HepG2 (cell line): Measurements from ENCODE around the gene NFAT5. TPM values are rescaled to one million over a fixed set of nuclear protein-coding genes. Genes with fewer than 3 reads are reported as not detected.

Experiments used
- ATAC-seq: fragments of 200-7000 bp; cut with Tn5 transposase; 3 replicates; pipeline ENCODE4 v1.9.1; 2020; ENCODE audit warnings: mild to moderate bottlenecking, moderate library complexity
- BruUV-seq: library from RNA; stranded (reverse); fragments of 400-500 nt; replicated peaks from 2 replicates; lab custom pipeline; 2021; lab: Mats Ljungman, UMichigan
- CTCF ChIA-PET: fragments of 300-600 bp; formaldehyde crosslinking; extraction: SDS; loops from one replicate; lab custom pipeline; 2021; ENCODE audit warnings: low total read pairs, inconsistent platforms, low intra/inter-chr PET ratio; lab: Yijun Ruan, JAX
- POLR2A ChIA-PET: fragments of 350-600 bp; sonication (Branson Sonifier 250); formaldehyde crosslinking; loops from one replicate; lab custom pipeline; 2020; ENCODE audit warnings: antibody characterized with exemption, inconsistent platforms; lab: Yijun Ruan, JAX
- DNase-seq: peaks from one replicate; pipeline ENCODE4 v3.0.0-alpha.2; 2015; ENCODE audit warnings: low spot score
- FAIRE-seq: peaks from 3 replicates; lab custom pipeline; 2011; peaks lifted over from hg19 to GRCh38; lab: Jason Lieb, UNC
- H2AFZ ChIP-seq: one replicate; pipeline ENCODE4 v1.6.1; 2011; ENCODE audit warnings: low read length, inconsistent platforms
- H3K27ac ChIP-seq: fragments of 300-600 bp; 3 replicates; pipeline ENCODE4 v1.8.0; 2011; ENCODE audit warnings: mixed run types, mild to moderate bottlenecking, mixed read lengths, low read length, inconsistent platforms; ENCODE audit not compliant: insufficient read depth; ENCODE audit errors: extremely low read length
- H3K27me3 ChIP-seq, 2 experiments: fragments of 200-600 bp in 1 of 2; 2 replicates in 1 of 2; 3 replicates in 1 of 2; pipeline versions ENCODE4 v1.6.0 to v1.8.0; 2011; ENCODE audit warnings: low read length in 2 of 2, mild to moderate bottlenecking in 2 of 2, moderate library complexity in 2 of 2, inconsistent platforms in 1 of 2; ENCODE audit not compliant: insufficient read depth in 2 of 2, control insufficient read depth in 1 of 2
- H3K36me3 ChIP-seq, 2 experiments: fragments of 200-600 bp in 1 of 2; replicated peaks in 1 of 2; 2 replicates in 1 of 2; 3 replicates in 1 of 2; pipeline versions ENCODE4 v1.5.1 to v1.8.0; 2011; ENCODE audit warnings: low read length in 2 of 2, inconsistent platforms in 1 of 2; ENCODE audit not compliant: insufficient read depth in 2 of 2, control insufficient read depth in 1 of 2
- H3K4me1 ChIP-seq: 2 replicates; pipeline ENCODE4 v1.5.1; 2012; ENCODE audit warnings: low read length, inconsistent platforms; ENCODE audit not compliant: insufficient read depth
- H3K4me2 ChIP-seq: 2 replicates; pipeline ENCODE4 v1.6.0; 2011; ENCODE audit warnings: low read depth, low read length, inconsistent platforms
- H3K4me3 ChIP-seq, 3 experiments: fragments of 200-600 bp in 1 of 3; sonication (generic), shearing (Covaris generic) in 1 of 3; replicated peaks in 1 of 3; 2 replicates each; pipeline ENCODE4 v1.5.1; 2011 to 2016; ENCODE audit warnings: low read length in 3 of 3, inconsistent platforms in 2 of 3, low read depth in 2 of 3, mild to moderate bottlenecking in 2 of 3, control low read depth in 1 of 3, mixed read lengths in 1 of 3; ENCODE audit not compliant: insufficient read depth in 1 of 3
- H3K79me2 ChIP-seq: one replicate; pipeline ENCODE4 v1.6.1; 2011; ENCODE audit warnings: low read length, inconsistent platforms; ENCODE audit not compliant: insufficient read depth
- H3K9ac ChIP-seq: 2 replicates; pipeline ENCODE4 v1.6.0; 2011; ENCODE audit warnings: mild to moderate bottlenecking, low read depth, low read length, inconsistent platforms; ENCODE audit not compliant: insufficient read depth
- H3K9me3 ChIP-seq: 2 replicates; pipeline ENCODE4 v1.5.1; 2012; ENCODE audit warnings: mild to moderate bottlenecking, low read length
- H4K20me1 ChIP-seq: 2 replicates; pipeline ENCODE4 v1.6.0; 2011; ENCODE audit warnings: inconsistent platforms, mild to moderate bottlenecking, low read length, moderate library complexity; ENCODE audit not compliant: insufficient read depth
- BCLAF1 ChIP-seq: fragments of 450-650 bp; IDR thresholded peaks from 2 replicates; pipeline ENCODE4 v1.6.1; 2017; ENCODE audit warnings: mild to moderate bottlenecking
- FOXM1 ChIP-seq: sonication (generic); formaldehyde crosslinking; IDR thresholded peaks from 2 replicates; pipeline ENCODE4 v1.5.0; 2020; ENCODE audit warnings: missing genetic modification reagents
- HNRNPK ChIP-seq: fragments of 200-400 bp; formaldehyde crosslinking; IDR thresholded peaks from 2 replicates; pipeline ENCODE4 v1.6.1; 2018; ENCODE audit warnings: low read length, low read depth, moderate library complexity, mild to moderate bottlenecking; ENCODE audit not compliant: poor library complexity, severe bottlenecking
- NFE2 ChIP-seq: sonication (generic); formaldehyde crosslinking; IDR thresholded peaks from 2 replicates; pipeline ENCODE4 v1.4.0; 2020; ENCODE audit warnings: missing genetic modification reagents
- PCBP1 ChIP-seq: fragments of 200-400 bp; formaldehyde crosslinking; IDR thresholded peaks from 2 replicates; pipeline ENCODE4 v1.6.1; 2017; ENCODE audit warnings: mild to moderate bottlenecking, low read depth, low read length, borderline replicate concordance
- WGBS: methylation state at CpG from one replicate; pipeline ENCODE4 v1.1.6; 2017; ENCODE audit warnings: low lambda C conversion rate; 5-methylcytosine and 5-hydroxymethylcytosine counted together
- in situ Hi-C: cut with HindIII; loops from 2 replicates; pipeline ENCODE4 v1.10.0; 2017; ENCODE audit warnings: low pct_unique_long_range_greater_than_20kb; ENCODE audit not compliant: extremely low pct_ligation_motif_present
- intact Hi-C: fragments of 100-400 bp; cut with micrococcal nuclease; formaldehyde crosslinking; loops from one replicate; pipeline ENCODE4 v1.10.0; 2022; ENCODE audit not compliant: unreplicated experiment
- polyA plus RNA-seq, 8 experiments: library from polyadenylated mRNA; depleted of rRNA in 3 of 8; stranded (reverse) in 7 of 8; unstranded in 1 of 8; fragments of >200 nt; fragmentation: Illumina TruSeq in 4 of 8; extraction: Trizol in 4 of 8; gene quantifications; 2 replicates each; pipeline versions ENCODE4 v1.2.1 to v1.2.3, GENCODE V29; 2011 to 2016; ENCODE audit warnings: low read depth in 4 of 8, missing spikeins in 1 of 8, mixed read lengths in 1 of 8; ENCODE audit not compliant: insufficient read depth in 1 of 8
- total RNA-seq, 5 experiments: library from RNA; depleted of rRNA; stranded (reverse); fragments of >200 nt; fragmentation: Illumina TruSeq; extraction: Trizol; gene quantifications; 2 replicates each; pipeline ENCODE4 v1.2.3, GENCODE V29; 2016; ENCODE audit warnings: low read depth in 1 of 5
- TF ChIP-seq, protein P1 (sequence below): sonication (generic); formaldehyde crosslinking; IDR thresholded peaks from 2 replicates; pipeline ENCODE4 v1.8.0; 2022; ENCODE audit warnings: mild to moderate bottlenecking, missing genetic modification reagents
- TF ChIP-seq, protein P2 (sequence below): sonication (generic); formaldehyde crosslinking; IDR thresholded peaks from 2 replicates; pipeline ENCODE4 v1.5.1; 2020; ENCODE audit warnings: mild to moderate bottlenecking, missing genetic modification reagents, borderline replicate concordance

NFAT5 gene
- total and polyA plus RNA-seq, 2 of the 13 experiments (the other 11 are each of a cell fraction or from before 2014, with no cell fraction given): 20.5 to 54.3 TPM

DNA sequence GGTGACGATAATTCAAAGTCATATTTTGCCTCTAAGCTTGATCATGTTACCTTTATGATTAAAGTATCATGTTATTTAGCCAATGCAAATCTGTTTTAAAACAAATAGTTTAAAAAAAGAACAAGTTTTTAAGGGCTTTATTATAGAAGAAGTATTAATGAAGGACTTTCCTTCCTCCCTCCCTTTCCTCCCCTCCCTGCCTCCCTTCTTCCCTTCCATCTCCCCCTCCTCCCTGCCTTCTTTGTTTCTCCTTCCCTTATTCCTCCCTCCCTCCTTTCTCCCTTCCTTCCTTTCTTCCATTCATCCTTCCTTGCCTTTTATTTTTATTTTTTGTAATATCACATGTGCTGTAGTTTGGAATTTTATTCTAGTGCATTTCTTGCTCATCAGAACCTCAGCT, 134.1 kb downstream of the NFAT5 start:
- FAIRE-seq: no peak
- CTCF ChIA-PET: no interaction called here
- peaks cover 9 to 70% of the 10 kb centered on the region in 2 experiments; a peak in 4 of 5 replicates for H3K36me3 ChIP-seq

DNA sequence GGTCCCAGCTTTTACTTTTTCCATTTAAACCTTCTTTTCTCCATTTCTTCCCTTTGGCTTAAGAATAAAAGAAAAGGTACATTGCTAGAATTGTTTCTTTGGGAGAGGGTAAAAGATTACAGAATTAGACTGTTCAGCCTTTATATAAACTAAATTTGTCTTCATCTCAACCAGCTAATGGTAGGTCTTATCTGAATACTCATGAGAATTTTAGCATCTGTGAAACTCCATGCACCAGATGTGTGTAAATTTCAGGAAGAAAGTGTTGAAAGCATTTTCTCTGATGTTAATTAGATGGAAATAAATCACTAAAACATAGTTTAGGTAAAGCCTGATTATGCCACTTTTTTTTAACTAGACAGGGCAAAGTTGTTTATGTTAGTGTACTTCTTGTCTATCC, 135.7 kb downstream of the NFAT5 start:
- Histone ChIP-seq H3K4me3 (no peak overlapping the region), H3K27ac (no peak overlapping the region), H3K79me2 (no peaks in the 10 kb centered on the region), H3K36me3 (peaks cover 5 to 58% of the 10 kb centered on the region in 2 experiments; a peak in 4 of 5 replicates), H3K27me3 (no peaks in the 10 kb centered on the region), H2AFZ (no peak overlapping the region), H3K9me3 (no peaks in the 10 kb centered on the region), H3K9ac (no peak overlapping the region), H3K4me2 (no peak overlapping the region), H4K20me1 (no peaks in the 10 kb centered on the region), H3K4me1 (peaks cover 7% of the 10 kb centered on the region; the same call in 1 of the 2 replicates)
- TF ChIP-seq BCLAF1: no peak
- TF ChIP-seq, protein P1, sequence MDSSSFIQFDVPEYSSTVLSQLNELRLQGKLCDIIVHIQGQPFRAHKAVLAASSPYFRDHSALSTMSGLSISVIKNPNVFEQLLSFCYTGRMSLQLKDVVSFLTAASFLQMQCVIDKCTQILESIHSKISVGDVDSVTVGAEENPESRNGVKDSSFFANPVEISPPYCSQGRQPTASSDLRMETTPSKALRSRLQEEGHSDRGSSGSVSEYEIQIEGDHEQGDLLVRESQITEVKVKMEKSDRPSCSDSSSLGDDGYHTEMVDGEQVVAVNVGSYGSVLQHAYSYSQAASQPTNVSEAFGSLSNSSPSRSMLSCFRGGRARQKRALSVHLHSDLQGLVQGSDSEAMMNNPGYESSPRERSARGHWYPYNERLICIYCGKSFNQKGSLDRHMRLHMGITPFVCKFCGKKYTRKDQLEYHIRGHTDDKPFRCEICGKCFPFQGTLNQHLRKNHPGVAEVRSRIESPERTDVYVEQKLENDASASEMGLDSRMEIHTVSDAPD (CRISPR knock-in tag): no peak
- TF ChIP-seq FOXM1: no peak
- TF ChIP-seq, protein P2, sequence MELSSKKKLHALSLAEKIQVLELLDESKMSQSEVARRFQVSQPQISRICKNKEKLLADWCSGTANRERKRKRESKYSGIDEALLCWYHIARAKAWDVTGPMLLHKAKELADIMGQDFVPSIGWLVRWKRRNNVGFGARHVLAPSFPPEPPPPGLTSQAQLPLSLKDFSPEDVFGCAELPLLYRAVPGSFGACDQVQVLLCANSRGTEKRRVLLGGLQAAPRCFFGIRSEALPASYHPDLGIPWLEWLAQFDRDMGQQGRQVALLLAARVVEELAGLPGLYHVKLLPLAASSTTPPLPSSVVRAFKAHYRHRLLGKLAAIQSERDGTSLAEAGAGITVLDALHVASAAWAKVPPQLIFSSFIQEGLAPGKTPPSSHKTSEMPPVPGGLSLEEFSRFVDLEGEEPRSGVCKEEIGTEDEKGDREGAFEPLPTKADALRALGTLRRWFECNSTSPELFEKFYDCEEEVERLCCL (CRISPR knock-in tag): no peak
- ATAC-seq (no peak), FAIRE-seq (no peak), DNase-seq (no peak)
- POLR2A ChIA-PET: no interaction called here
- in situ Hi-C loops (no loop called here), intact Hi-C loops (no loop called here)
- BruUV-seq: TSS peak; percentile 1
- CTCF ChIA-PET: no interaction called here

More for the DNA sequence above, 134.1 kb downstream of the NFAT5 start:
- WGBS: 98% methylated on average over 1 of the region's 1 CpG
- in situ Hi-C loops: no loop called here
- no peaks in the 10 kb centered on the region for H3K9me3 ChIP-seq
- TF ChIP-seq NFE2: no peak
- peak; percentile 78 for TF ChIP-seq HNRNPK
- 0 out of 2 replicates have a peak, but pooled peaks have one; percentile 53 for TF ChIP-seq PCBP1
- TF ChIP-seq, all 625 proteins: peak for 2
- ATAC-seq (no peak), DNase-seq (no peak)
- intact Hi-C loops: no loop called here
- Histone ChIP-seq H3K79me2 (no peaks in the 10 kb centered on the region), H2AFZ (no peak overlapping the region), H3K4me1 (no peaks in the 10 kb centered on the region), H3K9ac (no peak overlapping the region), H3K27ac (no peak overlapping the region), H3K27me3 (no peaks in the 10 kb centered on the region), H3K4me3 (no peak overlapping the region), H4K20me1 (no peaks in the 10 kb centered on the region), H3K4me2 (no peak overlapping the region)
- BruUV-seq: TSS peak; percentile 16
- POLR2A ChIA-PET: interaction anchor here (1.0 kb wide), 1 partner anchor 55 kb away, joined by 3 read pairs; the partner anchor contains the start of gene NOB1
